Activated CD8-positive, alpha-beta memory T cell treated with anti-CD3 and anti-CD28 coated beads, Interleukin-2, amount 50 U/mL, for 1 hour (primary cell): ENCODE results near the gene JUP.
"Not testable (repeated sequence)": the region's sequence is repeated elsewhere in the genome, so short reads cannot be mapped to it uniquely, and the experiment has no call there.

Experiments
- DNase-seq: peaks from one replicate; pipeline ENCODE4 v3.0.0-alpha.2; 2020; ENCODE audit errors: extremely low read depth

The JUP gene

GRCh38 chr17:41781404-41782110, 5.0 kb downstream of the JUP start:
- DNase-seq: no peak

DNA sequence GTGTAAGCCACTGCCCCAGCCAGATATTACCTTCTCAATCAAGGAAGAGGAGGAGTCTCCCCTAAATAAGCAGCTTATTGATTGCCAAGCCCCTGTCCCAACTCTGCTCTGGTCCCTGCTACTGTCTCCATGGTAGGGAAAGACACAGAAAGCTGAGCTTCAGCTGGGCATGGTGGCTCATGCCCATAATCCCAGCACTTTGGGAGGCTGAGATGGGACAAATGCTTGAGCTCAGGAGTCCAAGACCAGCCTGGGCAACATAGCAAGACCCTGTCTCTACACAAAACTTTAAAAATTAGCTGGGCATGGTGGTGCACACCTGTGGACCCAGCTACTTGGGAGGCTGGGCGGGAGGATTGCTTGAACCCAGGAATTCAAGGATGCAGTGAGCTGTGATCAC, 6.6 kb downstream of the JUP start:
- no peak for DNase-seq

- no peak for DNase-seq
These were observed 8.8 kb downstream of the JUP start for GRCh38 chr17:41777574-41778188.

- no peak for DNase-seq
These were observed 9.3 kb downstream of the JUP start for GRCh38 chr17:41777157-41777573.

DNA sequence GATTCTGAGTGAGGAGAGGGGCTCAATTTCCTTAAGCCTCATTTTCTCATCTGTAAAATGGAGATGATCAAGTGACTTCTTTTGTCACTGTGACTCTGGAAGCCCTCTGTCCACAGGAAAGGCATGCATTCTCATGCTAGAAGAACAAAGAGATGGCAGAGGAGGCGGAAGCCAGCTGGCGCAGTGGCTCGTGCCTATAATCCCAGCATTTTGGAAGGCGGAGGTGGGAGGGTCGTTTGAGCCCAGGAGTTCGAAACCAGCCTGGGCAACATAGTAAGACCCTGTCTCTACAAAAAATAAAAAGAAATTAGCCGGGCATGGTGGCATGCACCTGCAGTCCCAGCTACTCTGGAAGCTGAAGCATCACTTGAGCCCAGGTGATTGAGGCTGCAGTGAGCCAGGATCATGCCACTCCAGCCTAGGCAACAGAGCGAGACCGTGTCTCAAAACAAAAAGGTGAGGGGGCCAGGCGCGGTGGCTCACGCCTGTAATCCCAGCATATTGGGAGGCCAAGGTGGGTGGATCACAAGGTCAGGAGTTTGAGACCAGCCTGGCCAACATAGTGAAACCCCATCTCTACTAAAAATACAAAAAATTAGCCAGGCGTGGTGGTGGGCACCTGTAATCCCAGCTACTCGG, 10.1 kb downstream of the JUP start:
- not testable (repeated sequence) for DNase-seq

- no peak for DNase-seq
These were observed 10.9 kb downstream of the JUP start for GRCh38 chr17:41775394-41776226.

- no peak for DNase-seq
These were observed 12.7 kb downstream of the JUP start for GRCh38 chr17:41773731-41774193.

DNA sequence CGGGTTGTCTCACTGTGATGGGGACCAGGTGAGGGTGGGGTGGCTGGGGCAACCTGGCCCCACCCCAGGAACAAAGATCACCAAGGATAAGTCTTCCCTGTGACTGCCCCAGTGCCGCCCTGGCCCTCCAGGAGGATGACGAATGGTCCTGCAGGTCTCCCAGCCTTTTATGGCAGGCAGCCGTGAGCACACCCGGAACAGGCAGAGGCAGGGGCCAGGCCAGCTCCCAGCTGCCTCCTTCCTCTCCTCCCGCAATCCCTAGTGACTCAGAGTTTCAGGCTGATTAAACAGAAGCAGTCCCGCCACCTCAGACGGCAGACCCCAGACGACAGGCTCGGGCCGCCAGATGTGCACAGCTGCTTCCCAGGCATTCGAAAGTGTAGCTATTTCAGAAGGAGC, 13.3 kb downstream of the JUP start:
- no peak for DNase-seq

GRCh38 chr17:41772586-41773189, 13.8 kb downstream of the JUP start:
- DNase-seq: no peak

- DNase-seq: no peak
These were observed 14.3 kb downstream of the JUP start for GRCh38 chr17:41772218-41772585.

GRCh38 chr17:41771389-41772206, 14.9 kb downstream of the JUP start:
- DNase-seq: no peak

GRCh38 chr17:41769985-41770384, 16.5 kb downstream of the JUP start:
- no peak for DNase-seq

GRCh38 chr17:41769346-41769862, 17.1 kb downstream of the JUP start:
- DNase-seq: no peak

DNA sequence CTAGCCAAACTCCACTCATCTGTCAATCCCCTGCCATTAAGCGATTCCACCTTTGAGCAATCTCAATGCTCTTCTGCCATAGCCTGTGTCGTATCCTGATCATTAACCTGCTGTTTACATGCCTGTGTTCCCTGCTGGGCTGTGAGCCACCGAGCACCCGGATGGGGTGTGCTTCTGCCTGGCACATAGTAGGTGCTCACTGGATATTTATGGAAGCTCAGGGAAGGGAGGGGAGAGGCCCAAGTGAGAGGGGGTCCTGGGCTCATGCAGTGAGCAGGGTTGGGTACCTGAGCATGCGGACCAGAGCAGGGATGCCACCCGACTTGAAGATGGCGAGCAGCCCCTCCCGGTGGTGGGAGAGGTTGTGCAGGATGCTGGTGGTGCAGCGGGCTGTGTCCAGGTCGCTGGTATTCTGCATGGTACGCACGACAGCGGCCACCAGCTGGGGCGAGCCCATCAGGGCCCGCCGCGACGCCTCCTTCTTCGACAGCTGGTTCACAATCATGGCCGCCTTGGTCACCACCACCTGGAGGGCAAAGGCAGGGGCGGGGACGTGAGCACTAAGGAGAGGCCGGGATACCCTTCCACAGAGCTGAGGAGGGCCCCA, 17.7 kb downstream of the JUP start:
- no peak for DNase-seq

DNA sequence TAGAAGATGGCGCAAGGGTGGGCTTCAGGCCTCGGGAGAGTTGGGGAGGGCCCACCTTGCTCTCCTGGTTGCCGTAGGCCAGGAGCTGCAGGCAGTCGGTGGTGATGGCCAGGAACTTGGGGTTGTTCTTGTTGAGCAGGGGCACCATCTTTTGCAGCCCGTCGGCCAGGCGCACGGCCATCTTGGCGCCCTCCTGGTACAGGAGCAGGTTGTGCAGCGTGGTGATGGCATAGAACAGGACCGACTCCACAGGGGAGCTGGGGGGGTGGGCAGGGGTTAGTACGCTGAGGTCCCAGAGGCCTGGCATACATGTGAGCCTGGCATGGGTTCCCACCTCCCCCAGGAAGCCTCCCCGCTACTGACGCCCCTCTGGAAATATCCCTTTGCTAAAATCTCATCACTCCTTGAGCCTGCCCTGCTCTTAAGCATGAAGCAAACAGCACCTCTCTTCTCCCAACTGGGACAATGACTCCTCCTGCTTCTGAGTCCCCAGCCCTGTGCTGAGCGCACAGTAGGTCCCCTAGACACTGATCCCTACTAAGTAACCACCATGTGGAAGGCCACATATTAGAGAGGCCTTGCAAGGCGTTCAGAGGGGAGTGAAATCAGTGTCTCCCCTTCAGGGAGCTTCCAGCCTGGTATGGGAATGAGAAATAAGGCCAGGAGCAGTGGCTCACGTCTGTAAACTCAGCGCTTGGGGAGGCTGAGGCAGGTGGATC, 19.0 kb downstream of the JUP start:
- DNase-seq: no peak

GRCh38 chr17:41766135-41766534, 20.4 kb downstream of the JUP start:
- no peak for DNase-seq

DNA sequence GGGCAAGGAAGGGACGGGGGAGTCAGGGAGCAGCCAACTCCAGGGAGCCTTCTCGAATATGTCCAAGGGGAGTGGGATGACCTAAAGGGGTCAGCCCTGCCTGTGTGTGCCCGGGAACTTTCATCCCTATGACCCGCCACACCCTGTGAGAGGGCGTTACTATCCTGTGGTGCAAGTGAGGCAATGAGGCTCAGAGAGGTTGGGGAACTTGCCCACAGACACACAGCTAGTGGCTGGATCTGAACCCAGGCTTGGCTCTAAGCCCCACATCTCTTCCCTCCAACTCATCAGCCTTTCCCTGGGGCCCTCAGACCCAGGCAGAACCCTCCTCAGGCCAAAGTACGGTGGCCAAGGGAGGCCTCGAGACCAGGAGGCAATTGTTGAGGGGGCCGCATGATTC, 23.2 kb downstream of the JUP start:
- no peak for DNase-seq

GRCh38 chr17:41762841-41763240, 23.7 kb downstream of the JUP start:
- DNase-seq: no peak

DNA sequence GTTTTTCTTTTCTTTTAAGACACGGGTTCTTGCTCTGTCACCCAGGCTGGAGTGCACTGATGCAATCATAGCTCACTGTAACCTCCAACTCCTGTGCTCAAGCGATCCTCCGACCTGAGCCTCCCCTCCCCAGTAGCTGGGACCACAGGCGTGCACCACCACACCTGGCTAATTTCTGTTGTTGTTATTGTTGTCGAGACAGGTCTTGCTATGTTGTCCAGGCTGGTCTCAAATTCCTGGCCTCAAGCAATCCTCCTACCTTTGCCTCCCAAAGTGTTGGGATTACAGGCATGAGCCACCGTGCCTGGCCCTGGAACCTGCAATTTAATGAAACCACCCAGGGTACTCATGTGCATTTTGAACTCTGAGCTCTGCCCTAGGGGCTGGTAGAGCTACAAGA, 24.1 kb downstream of the JUP start:
- DNase-seq: no peak

DNA sequence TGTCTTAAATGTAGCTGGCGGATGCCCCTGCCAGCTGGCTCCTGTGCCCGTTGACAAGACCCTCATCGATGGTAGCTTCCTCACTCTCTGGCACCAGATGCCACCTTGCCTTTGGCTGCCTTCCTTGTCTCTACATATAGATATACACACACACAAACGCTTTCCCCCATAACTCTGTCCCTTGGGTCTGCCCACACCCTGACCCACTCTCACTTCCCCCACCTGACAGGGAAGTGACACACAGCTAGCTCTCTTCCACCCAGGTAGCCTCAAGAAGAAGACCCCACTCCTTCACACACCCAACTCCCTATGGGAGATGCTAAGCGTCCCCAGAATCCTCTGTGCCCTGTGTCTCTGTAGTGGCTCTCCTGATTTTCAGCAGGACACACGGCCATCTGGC, 25.6 kb downstream of the JUP start:
- no peak for DNase-seq
